ENCODE data around the gene USB1. TPM values are rescaled to one million over a fixed set of nuclear protein-coding genes. Genes with fewer than 3 reads are reported as not detected.

USB1 gene
- total and polyA plus RNA-seq, 2 experiments from 2014 or later: 79.6 to 118 TPM

GRCh38 chr16:57972306-57972705 is 28.9 kb upstream of the USB1 start (continued):
- no peak for TF ChIP-seq ETS1 (IDR thresholded peaks at IDR 0.05)
- TF ChIP-seq NANOG (IDR thresholded peaks at IDR 0.05; ENCODE audit: borderline replicate concordance): no peak

GRCh38 chr16:57976331-57976796 is 24.8 kb upstream of the USB1 start:
- Histone ChIP-seq H2AFZ (no peak overlapping the region), H3K79me2 (replicated peaks; ENCODE audit: insufficient read depth) (no peaks in the 10 kb centered on the region), H3F3A (replicated peaks; ENCODE audit: low read depth) (no peaks in the 10 kb centered on the region), H3K9me2 (ENCODE audit: insufficient read depth) (no peaks in the 10 kb centered on the region), H3K4me1 (ENCODE audit: insufficient read depth) (no peaks in the 10 kb centered on the region), H3K4me2 (no peak overlapping the region), H3K36me3 (ENCODE audit: insufficient read depth) (no peaks in the 10 kb centered on the region), H3K4me3 (no peak overlapping the region), H4K20me1 (replicated peaks; ENCODE audit: insufficient read depth) (no peaks in the 10 kb centered on the region), H3K27me3 (ENCODE audit: insufficient read depth) (no peaks in the 10 kb centered on the region), H3K27ac (ENCODE audit: low read depth) (no peak overlapping the region)
- H3K4me3 Mint-ChIP-seq: no peak overlapping the region
- ATAC-seq (no peak), DNase-seq (ENCODE audit: low spot score) (no peak)
- no peak overlapping the region for H3K27ac Mint-ChIP-seq
- peaks cover 5% of the 10 kb centered on the region for H3K27me3 Mint-ChIP-seq (ENCODE audit: insufficient read depth, low read depth, poor library complexity)
- TF ChIP-seq REST (IDR thresholded peaks at IDR 0.05; ENCODE audit: unreplicated experiment) (no peak), ETS1 (IDR thresholded peaks at IDR 0.05) (no peak), CTCF (conservative IDR thresholded peaks at IDR 0.05; ENCODE audit: low read depth in 2 of 2) (no peak), EZH2 (IDR thresholded peaks at IDR 0.05; ENCODE audit: low read depth, unreplicated experiment) (no peak), STAT1 (IDR thresholded peaks at IDR 0.05; ENCODE audit: unreplicated experiment) (no peak), POLR2AphosphoS5 (IDR thresholded peaks at IDR 0.05; ENCODE audit: low read depth) (no peak), ZNF114 (CRISPR knock-in tag; IDR thresholded peaks at IDR 0.05) (no peak), ZNF462 (CRISPR knock-in tag; IDR thresholded peaks at IDR 0.05) (no peak)
- no peaks in the 10 kb centered on the region for H3K9me3 Mint-ChIP-seq
- H3K36me3 Mint-ChIP-seq (ENCODE audit: low read depth): no peaks in the 10 kb centered on the region
- no peaks in the 10 kb centered on the region; the same call in 2 of the 3 replicates for H3K4me1 Mint-ChIP-seq

All from GM23338 (cell line).